Brain microvascular endothelial cell (primary cell): Measurements from ENCODE around the gene PLOD2.

Experiments
- DNase-seq: peaks from one replicate; pipeline ENCODE4 v3.0.0-alpha.2; 2020
- H3K27ac ChIP-seq: fragments of 250-450 bp; sonication (Bioruptor Pico); 2 replicates; pipeline ENCODE4 v1.5.1; 2020; ENCODE audit warnings: mild to moderate bottlenecking, moderate library complexity
- H3K27me3 ChIP-seq: fragments of 250-450 bp; sonication (Bioruptor Pico); replicated peaks from 2 replicates; pipeline ENCODE4 v1.5.1; 2020; ENCODE audit warnings: mild to moderate bottlenecking
- H3K36me3 ChIP-seq: fragments of 250-450 bp; sonication (Bioruptor Pico); replicated peaks from 2 replicates; pipeline ENCODE4 v1.5.1; 2020; ENCODE audit warnings: mild to moderate bottlenecking
- H3K4me3 ChIP-seq: 2 replicates; pipeline ENCODE4 v1.5.1; 2011; ENCODE audit warnings: low read depth, mild to moderate bottlenecking, control low read depth, low read length, moderate library complexity
- CTCF ChIP-seq: IDR thresholded peaks from 2 replicates; pipeline ENCODE4 v1.5.1; 2011; ENCODE audit warnings: low read depth, mild to moderate bottlenecking, moderate library complexity, low read length, control low read depth, inconsistent platforms; ENCODE audit errors: missing control alignments
- in situ Hi-C: cut with HindIII; loops from 2 replicates; pipeline ENCODE4 v1.10.0; 2017; ENCODE audit warnings: low sequenced_read_pairs, low pct_ligation_motif_present

Gene PLOD2

GRCh38 chr3:146093896-146094295 is 67.1 kb downstream of the PLOD2 start:
- DNase-seq = no peak
- no peak for TF ChIP-seq CTCF
- no peak overlapping the region for H3K27ac ChIP-seq
- H3K4me3 ChIP-seq = no peak overlapping the region
- in situ Hi-C loops = no loop called here
- H3K27me3 ChIP-seq = no peaks in the 10 kb centered on the region
- peaks cover 12% of the 10 kb centered on the region for H3K36me3 ChIP-seq

GRCh38 chr3:146092230-146092629 is 68.8 kb downstream of the PLOD2 start:
- H3K27me3 ChIP-seq = no peaks in the 10 kb centered on the region
- in situ Hi-C loops = no loop called here
- DNase-seq = no peak
- no peak overlapping the region for H3K27ac ChIP-seq
- no peak for TF ChIP-seq CTCF
- H3K36me3 ChIP-seq = peaks cover 9% of the 10 kb centered on the region
- H3K4me3 ChIP-seq = no peak overlapping the region

GRCh38 chr3:146091397-146091796 is 69.6 kb downstream of the PLOD2 start:
- no peaks in the 10 kb centered on the region for H3K27me3 ChIP-seq
- H3K36me3 ChIP-seq = peaks cover 9% of the 10 kb centered on the region
- no peak overlapping the region for H3K4me3 ChIP-seq
- no peak for TF ChIP-seq CTCF
- no peak for DNase-seq
- in situ Hi-C loops = no loop called here
- H3K27ac ChIP-seq = no peak overlapping the region

GRCh38 chr3:146090521-146090920 is 70.5 kb downstream of the PLOD2 start:
- DNase-seq = no peak
- Histone ChIP-seq H3K36me3 (peaks cover 11% of the 10 kb centered on the region), H3K4me3 (no peak overlapping the region), H3K27me3 (no peaks in the 10 kb centered on the region), H3K27ac (no peak overlapping the region)
- TF ChIP-seq CTCF = no peak
- in situ Hi-C loops = no loop called here

- Histone ChIP-seq H3K36me3 (peaks cover 11% of the 10 kb centered on the region), H3K27me3 (no peaks in the 10 kb centered on the region), H3K27ac (no peak overlapping the region), H3K4me3 (no peak overlapping the region)
- in situ Hi-C loops = no loop called here
- no peak for TF ChIP-seq CTCF
- no peak for DNase-seq
Observed at GRCh38 chr3:146088840-146089239, 72.1 kb downstream of the PLOD2 start.

- DNase-seq = no peak
- Histone ChIP-seq H3K4me3 (no peak overlapping the region), H3K27me3 (no peaks in the 10 kb centered on the region), H3K36me3 (peaks cover 10% of the 10 kb centered on the region), H3K27ac (no peak overlapping the region)
- in situ Hi-C loops = no loop called here
- TF ChIP-seq CTCF = no peak
Observed at GRCh38 chr3:146087116-146087515, 73.9 kb downstream of the PLOD2 start.
